Lower lobe of right lung (tissue), 2 donors: Measurements from ENCODE around the gene MAGI2. TPM values are rescaled to one million over a fixed set of nuclear protein-coding genes. Genes with fewer than 3 reads are reported as not detected.

Source experiments
- ATAC-seq, 2 donors: fragments of 200-7000 bp; cut with Tn5 transposase; one replicate each; pipeline ENCODE4 v1.9.1; 2020 to 2022; ENCODE audit warnings: mild to moderate bottlenecking in 2 of 2, moderate library complexity in 2 of 2
- DNase-seq: peaks from one replicate; pipeline ENCODE4 v3.0.0-alpha.2; 2020
- H3K27ac ChIP-seq: fragments of 200-600 bp; one replicate; pipeline ENCODE4 v1.8.0; 2022
- H3K27me3 ChIP-seq: fragments of 200-600 bp; one replicate; pipeline ENCODE4 v1.8.0; 2022; ENCODE audit warnings: low read depth
- H3K36me3 ChIP-seq: fragments of 200-600 bp; one replicate; pipeline ENCODE4 v1.8.0; 2022; ENCODE audit warnings: mild to moderate bottlenecking
- H3K4me1 ChIP-seq: fragments of 200-600 bp; one replicate; pipeline ENCODE4 v1.8.0; 2022
- H3K4me3 ChIP-seq: fragments of 200-600 bp; one replicate; pipeline ENCODE4 v1.8.0; 2022; ENCODE audit warnings: mild to moderate bottlenecking
- H3K9me3 ChIP-seq: fragments of 200-600 bp; one replicate; pipeline ENCODE4 v1.8.0; 2022
- intact Hi-C: fragments of 100-400 bp; cut with DNase I; formaldehyde crosslinking; loops from one replicate; pipeline ENCODE4 v1.11.0; 2022
- total RNA-seq: library from RNA; stranded (reverse); fragmentation: NEBNext Ultra II Directional; extraction: Animal tissue kit (Norgen Biotek cat#: 25700); gene quantifications from one replicate; pipeline ENCODE4 v1.2.1, GENCODE V29; 2021
- TF ChIP-seq, protein P1 (sequence below): fragments of 200-600 bp; IDR thresholded peaks from one replicate; pipeline ENCODE4 v1.8.0; 2022; ENCODE audit warnings: antibody characterized with exemption, mild to moderate bottlenecking
- donor health status: DM: no; HTN: yes; CAD: no; lungs with severe emphysema.

MAGI2 gene
- total RNA-seq, 1 donor from 2014 or later = 15.3 TPM

DNA sequence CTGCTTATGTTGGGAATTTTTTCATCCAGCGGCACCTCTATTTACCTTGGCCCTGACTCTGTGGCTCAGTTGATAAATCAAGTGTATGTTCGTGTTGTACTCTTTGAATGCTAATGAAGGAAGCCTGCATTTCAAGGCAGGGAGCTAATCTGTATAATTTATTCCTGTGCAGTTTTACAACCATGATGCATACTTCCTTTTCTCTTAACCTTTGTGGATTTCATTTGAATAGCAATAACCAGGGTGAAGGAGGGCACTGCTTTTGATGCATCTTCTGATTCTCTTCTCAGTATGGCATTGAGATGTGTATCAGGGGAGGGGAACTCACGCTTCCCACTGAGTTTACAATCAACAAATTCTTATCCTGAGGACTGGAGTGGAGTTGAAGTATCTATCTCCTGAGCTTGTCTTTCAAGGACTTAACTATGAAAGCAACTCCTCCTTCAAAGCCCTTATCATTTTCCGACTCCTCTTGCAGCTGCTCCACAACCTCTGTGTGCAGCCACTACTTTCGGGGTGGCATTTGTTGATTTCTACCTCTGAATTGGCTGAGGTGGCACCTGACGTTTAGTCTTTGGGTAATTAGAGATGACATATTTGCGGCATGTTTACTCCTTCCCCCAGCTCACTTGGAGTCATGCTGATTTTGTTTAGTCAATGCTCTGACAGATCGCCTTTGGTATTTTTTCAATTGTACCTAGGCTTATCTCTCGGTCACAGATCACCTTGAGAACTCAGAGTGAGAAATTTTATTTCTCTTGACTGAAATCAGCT lies 1379.7 kb downstream of the MAGI2 start:
- ATAC-seq = peak; percentile 69 to 70

DNA sequence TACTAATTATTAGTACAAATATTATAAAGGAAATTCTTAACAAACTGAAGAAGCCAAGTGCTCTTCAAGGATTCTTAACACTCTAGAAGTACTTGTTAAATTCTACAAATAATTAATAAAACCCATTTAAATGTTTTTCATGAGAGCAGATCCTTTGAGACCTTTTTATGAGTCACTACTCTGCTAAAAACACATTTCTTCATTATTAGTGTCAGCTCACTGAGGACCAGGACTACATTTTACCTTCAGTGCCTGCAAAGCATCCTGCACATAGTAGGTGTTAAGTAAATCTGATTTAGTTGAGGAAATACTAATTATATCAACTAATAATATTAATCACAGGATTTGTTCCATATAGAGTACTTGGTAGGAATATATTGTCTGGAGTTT lies 1381.3 kb downstream of the MAGI2 start:
- TF ChIP-seq, protein P1, sequence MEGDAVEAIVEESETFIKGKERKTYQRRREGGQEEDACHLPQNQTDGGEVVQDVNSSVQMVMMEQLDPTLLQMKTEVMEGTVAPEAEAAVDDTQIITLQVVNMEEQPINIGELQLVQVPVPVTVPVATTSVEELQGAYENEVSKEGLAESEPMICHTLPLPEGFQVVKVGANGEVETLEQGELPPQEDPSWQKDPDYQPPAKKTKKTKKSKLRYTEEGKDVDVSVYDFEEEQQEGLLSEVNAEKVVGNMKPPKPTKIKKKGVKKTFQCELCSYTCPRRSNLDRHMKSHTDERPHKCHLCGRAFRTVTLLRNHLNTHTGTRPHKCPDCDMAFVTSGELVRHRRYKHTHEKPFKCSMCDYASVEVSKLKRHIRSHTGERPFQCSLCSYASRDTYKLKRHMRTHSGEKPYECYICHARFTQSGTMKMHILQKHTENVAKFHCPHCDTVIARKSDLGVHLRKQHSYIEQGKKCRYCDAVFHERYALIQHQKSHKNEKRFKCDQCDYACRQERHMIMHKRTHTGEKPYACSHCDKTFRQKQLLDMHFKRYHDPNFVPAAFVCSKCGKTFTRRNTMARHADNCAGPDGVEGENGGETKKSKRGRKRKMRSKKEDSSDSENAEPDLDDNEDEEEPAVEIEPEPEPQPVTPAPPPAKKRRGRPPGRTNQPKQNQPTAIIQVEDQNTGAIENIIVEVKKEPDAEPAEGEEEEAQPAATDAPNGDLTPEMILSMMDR = no peak
- H3K27ac ChIP-seq = no peak overlapping the region
- no peaks in the 10 kb centered on the region for H3K9me3 ChIP-seq
- intact Hi-C loops = no loop called here
- ATAC-seq (peak; percentile 55 to 74), DNase-seq (no peak)
- no peaks in the 10 kb centered on the region for H3K27me3 ChIP-seq
- H3K4me3 ChIP-seq = no peak overlapping the region
- no peaks in the 10 kb centered on the region for H3K4me1 ChIP-seq
- no peaks in the 10 kb centered on the region for H3K36me3 ChIP-seq

More for the DNA sequence above, 1379.7 kb downstream of the MAGI2 start:
- TF ChIP-seq, protein P1 = no peak
- H3K36me3 ChIP-seq = no peaks in the 10 kb centered on the region
- H3K27ac ChIP-seq = no peak overlapping the region
- H3K27me3 ChIP-seq = no peaks in the 10 kb centered on the region
- no peak overlapping the region for H3K4me3 ChIP-seq
- H3K4me1 ChIP-seq = no peaks in the 10 kb centered on the region
- intact Hi-C loops = no loop called here
- DNase-seq = no peak
- no peaks in the 10 kb centered on the region for H3K9me3 ChIP-seq

DNA sequence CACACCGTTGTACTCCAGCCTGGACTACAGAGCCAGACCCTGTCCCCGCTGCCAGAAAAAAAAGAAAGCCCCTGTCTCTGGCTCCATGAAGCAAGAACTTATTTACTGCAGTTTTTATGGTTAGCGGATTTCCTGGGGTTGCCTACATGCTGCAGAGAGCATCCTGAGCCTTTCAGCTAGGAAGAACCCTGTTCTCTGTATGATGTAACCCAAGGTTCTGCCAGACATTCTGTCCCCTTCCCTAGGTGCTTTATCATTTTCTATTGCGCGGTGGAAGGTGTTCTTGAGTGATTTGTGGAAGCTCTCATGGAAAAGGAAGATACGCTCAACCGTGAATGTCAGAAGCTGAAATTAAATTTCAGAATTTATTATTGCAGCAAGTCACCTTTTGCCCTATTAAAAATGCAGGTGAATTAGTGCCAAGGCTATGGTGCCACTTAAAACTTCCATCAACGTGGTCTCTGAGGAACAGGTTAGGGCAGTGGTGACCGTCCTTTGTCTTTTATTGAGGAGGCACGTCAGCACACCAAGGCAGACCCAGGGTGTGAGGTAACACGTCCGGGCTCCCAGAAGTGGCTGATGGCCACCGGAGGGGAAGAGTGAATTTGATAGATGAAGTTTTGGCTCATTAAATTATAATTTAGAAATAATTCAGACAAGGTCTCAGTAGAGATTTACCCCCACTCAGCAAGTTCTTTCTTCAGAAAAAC lies 1381.8 kb downstream of the MAGI2 start:
- H3K9me3 ChIP-seq = no peaks in the 10 kb centered on the region
- no peak overlapping the region for H3K4me3 ChIP-seq
- no peaks in the 10 kb centered on the region for H3K36me3 ChIP-seq
- DNase-seq (peak; percentile 58), ATAC-seq (peak; percentile 75 to 85)
- no peaks in the 10 kb centered on the region for H3K4me1 ChIP-seq
- intact Hi-C loops = no loop called here
- no peak overlapping the region for H3K27ac ChIP-seq
- TF ChIP-seq, protein P1 = no peak
- no peaks in the 10 kb centered on the region for H3K27me3 ChIP-seq

DNA sequence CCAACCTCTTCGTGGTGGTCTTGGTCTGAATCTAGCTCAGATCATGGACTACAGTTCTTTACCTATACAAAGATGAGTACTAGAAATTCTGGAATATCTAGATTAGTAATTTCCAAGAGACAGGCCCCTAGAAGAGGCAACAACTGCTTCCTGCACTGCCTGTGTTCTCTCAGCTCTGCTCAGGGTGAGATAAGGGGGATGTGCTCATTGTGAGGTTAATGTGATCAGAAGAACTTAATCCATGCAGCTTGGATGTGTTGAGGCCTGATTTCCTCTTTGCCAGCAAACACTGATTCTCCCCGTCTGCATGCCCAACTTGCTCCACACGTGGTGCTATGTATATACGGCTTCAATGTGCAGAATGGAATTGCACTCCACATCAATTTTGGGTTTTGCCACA lies 1386.9 kb downstream of the MAGI2 start:
- intact Hi-C loops = no loop called here
- TF ChIP-seq, protein P1 = no peak
- no peak overlapping the region for H3K27ac ChIP-seq
- no peaks in the 10 kb centered on the region for H3K4me1 ChIP-seq
- H3K9me3 ChIP-seq = no peaks in the 10 kb centered on the region
- H3K27me3 ChIP-seq = no peaks in the 10 kb centered on the region
- DNase-seq (no peak), ATAC-seq (no peak)
- no peak overlapping the region for H3K4me3 ChIP-seq
- H3K36me3 ChIP-seq = no peaks in the 10 kb centered on the region

DNA sequence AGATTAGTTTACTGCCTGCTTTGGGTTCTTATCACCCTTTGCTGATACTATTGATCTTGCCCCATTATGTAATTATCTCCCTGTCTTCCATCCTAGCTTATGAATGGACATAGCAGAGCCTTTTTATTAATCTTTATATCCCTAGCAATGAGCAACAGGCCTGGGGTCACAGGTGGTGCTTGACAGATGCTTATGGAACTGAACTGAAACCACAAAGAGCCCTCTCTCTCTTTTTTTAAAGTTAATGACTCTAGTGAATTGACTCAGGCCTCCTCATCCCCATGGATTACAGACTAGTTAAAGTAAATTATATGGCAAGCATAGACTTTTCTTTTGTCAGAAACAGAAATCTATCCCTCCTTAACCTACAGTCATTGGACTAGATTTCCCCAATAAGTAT lies 1389.7 kb downstream of the MAGI2 start:
- no peak overlapping the region for H3K27ac ChIP-seq
- H3K9me3 ChIP-seq = no peaks in the 10 kb centered on the region
- no peaks in the 10 kb centered on the region for H3K27me3 ChIP-seq
- ATAC-seq (no peak), DNase-seq (no peak)
- intact Hi-C loops = no loop called here
- no peak overlapping the region for H3K4me3 ChIP-seq
- no peaks in the 10 kb centered on the region for H3K4me1 ChIP-seq
- TF ChIP-seq, protein P1 = no peak
- H3K36me3 ChIP-seq = no peaks in the 10 kb centered on the region
